ENCODE results near the gene SGO1. TPM values are rescaled to one million over a fixed set of nuclear protein-coding genes. Genes with fewer than 3 reads are reported as not detected.

The SGO1 gene
- total RNA-seq, 1 experiment from 2014 or later: 20.0 TPM

GRCh38 chr3:20160230-20160629 lies 25.8 kb downstream of the SGO1 start:
- no peak for DNase-seq (ENCODE audit: low read depth)

GRCh38 chr3:20154928-20155327 lies 31.1 kb downstream of the SGO1 start:
- no peak for DNase-seq (ENCODE audit: low read depth)

- no peak for DNase-seq (ENCODE audit: low read depth)
These were observed 31.9 kb downstream of the SGO1 start for GRCh38 chr3:20154078-20154477.

GRCh38 chr3:20148466-20148865 lies 37.5 kb downstream of the SGO1 start:
- DNase-seq (ENCODE audit: low read depth): no peak

GRCh38 chr3:20147361-20147760 lies 38.6 kb downstream of the SGO1 start:
- DNase-seq (ENCODE audit: low read depth): no peak

- no peak for DNase-seq (ENCODE audit: low read depth)
These were observed 39.7 kb downstream of the SGO1 start for GRCh38 chr3:20146301-20146700.

- DNase-seq (ENCODE audit: low read depth): no peak
These were observed 40.1 kb downstream of the SGO1 start for GRCh38 chr3:20145874-20146273.

GRCh38 chr3:20143519-20143918 lies 42.5 kb downstream of the SGO1 start:
- DNase-seq (ENCODE audit: low read depth): no peak

GRCh38 chr3:20142517-20142916 lies 43.5 kb downstream of the SGO1 start:
- no peak for DNase-seq (ENCODE audit: low read depth)

GRCh38 chr3:20141851-20142250 lies 44.2 kb downstream of the SGO1 start:
- DNase-seq (ENCODE audit: low read depth): no peak

- DNase-seq (ENCODE audit: low read depth): no peak
These were observed 44.7 kb downstream of the SGO1 start for GRCh38 chr3:20141316-20141715.

GRCh38 chr3:20140881-20141280 lies 45.1 kb downstream of the SGO1 start:
- DNase-seq (ENCODE audit: low read depth): no peak

- DNase-seq (ENCODE audit: low read depth): no peak
These were observed 48.4 kb downstream of the SGO1 start for GRCh38 chr3:20137647-20138046.

- DNase-seq (ENCODE audit: low read depth): no peak
These were observed 49.8 kb downstream of the SGO1 start for GRCh38 chr3:20136231-20136630.

GRCh38 chr3:20130106-20130505 lies 55.9 kb downstream of the SGO1 start:
- DNase-seq (ENCODE audit: low read depth): no peak

- DNase-seq (ENCODE audit: low read depth): no peak
These were observed 57.6 kb downstream of the SGO1 start for GRCh38 chr3:20128358-20128757.

GRCh38 chr3:20125897-20126296 lies 60.1 kb downstream of the SGO1 start:
- DNase-seq (ENCODE audit: low read depth): peak; percentile 27

- no peak for DNase-seq (ENCODE audit: low read depth)
These were observed 60.7 kb downstream of the SGO1 start for GRCh38 chr3:20125289-20125688.

- DNase-seq (ENCODE audit: low read depth): no peak
These were observed 62.8 kb downstream of the SGO1 start for GRCh38 chr3:20123131-20123652.

GRCh38 chr3:20121088-20121487 lies 64.9 kb downstream of the SGO1 start:
- DNase-seq (ENCODE audit: low read depth): no peak

Measured in LHCN-M2 (cell line).